T-helper 22 cell (primary cell): ENCODE measurements around the gene EVX2.

Experiments
- DNase-seq: peaks from one replicate; pipeline ENCODE4 v3.0.0-alpha.2; 2020; ENCODE audit warnings: low read depth

Gene EVX2

GRCh38 chr2:176122052-176122682, 38.4 kb upstream of the EVX2 start:
- DNase-seq = no peak

DNA sequence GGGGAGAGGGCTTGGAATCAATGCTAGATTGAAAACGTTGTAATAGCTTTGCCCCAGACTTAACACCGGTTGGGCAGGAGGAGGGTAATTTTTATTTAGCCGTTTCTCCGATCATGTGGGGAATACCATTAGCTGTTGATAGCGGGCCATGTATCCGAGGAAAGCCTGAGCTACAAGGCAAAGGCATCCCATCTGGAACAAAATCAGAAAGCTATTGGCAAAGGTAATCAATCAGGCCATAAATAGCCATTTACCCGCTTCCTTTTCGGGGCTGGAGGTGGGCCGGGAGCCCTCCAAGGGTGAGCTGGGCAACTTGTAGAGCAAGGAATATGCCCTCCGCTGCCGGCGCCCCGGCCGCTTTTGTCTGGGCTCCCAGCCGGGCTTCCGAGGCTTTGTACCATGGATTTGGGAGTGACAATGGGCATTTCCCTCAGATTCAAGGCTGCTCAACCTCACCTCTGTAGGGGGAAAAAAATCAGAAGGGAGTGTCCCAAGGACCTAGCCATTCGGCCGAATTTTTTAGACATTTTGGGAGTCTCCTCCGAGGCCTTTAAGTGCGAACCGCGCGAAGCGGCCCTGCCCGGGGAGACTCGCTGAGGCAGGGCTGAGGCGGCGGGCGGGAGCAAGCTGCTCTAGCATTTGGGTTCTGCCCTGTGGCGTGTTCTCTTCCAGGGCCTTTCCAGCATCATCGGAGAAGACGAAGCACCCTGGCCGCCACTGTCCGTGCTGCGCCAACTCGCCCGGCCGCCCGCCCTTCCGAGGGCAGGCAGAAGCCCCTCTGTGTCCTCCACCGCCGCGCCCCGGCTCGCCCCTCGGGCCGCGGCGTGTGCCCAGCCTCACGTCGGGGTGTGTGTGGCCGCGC, 37.7 kb upstream of the EVX2 start:
- no peak for DNase-seq

GRCh38 chr2:176120364-176121189, 36.8 kb upstream of the EVX2 start:
- DNase-seq = no peak

DNA sequence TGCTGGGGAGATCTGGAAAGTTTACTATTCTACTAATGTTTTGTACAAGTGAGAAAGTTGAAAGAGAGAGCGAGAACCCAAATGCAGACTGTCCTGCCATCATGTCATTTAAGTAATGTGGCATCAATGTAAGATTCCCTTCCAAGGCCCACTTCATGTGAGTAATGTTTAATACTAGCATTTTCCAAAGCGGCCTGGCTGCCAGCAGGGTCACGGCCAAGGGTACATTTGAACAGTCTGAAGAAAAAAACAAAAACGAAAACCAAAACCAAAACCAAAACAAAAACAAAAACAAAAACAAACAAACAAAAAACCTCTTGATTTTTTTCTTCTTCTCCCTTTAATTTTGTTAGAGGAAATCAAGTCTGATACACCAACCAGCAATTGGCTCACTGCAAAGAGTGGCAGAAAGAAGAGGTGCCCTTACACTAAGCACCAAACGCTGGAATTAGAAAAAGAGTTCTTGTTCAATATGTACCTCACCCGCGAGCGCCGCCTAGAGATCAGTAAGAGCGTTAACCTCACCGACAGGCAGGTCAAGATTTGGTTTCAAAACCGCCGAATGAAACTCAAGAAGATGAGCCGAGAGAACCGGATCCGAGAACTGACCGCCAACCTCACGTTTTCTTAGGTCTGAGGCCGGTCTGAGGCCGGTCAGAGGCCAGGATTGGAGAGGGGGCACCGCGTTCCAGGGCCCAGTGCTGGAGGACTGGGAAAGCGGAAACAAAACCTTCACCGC, 35.0 kb upstream of the EVX2 start:
- no peak for DNase-seq

DNA sequence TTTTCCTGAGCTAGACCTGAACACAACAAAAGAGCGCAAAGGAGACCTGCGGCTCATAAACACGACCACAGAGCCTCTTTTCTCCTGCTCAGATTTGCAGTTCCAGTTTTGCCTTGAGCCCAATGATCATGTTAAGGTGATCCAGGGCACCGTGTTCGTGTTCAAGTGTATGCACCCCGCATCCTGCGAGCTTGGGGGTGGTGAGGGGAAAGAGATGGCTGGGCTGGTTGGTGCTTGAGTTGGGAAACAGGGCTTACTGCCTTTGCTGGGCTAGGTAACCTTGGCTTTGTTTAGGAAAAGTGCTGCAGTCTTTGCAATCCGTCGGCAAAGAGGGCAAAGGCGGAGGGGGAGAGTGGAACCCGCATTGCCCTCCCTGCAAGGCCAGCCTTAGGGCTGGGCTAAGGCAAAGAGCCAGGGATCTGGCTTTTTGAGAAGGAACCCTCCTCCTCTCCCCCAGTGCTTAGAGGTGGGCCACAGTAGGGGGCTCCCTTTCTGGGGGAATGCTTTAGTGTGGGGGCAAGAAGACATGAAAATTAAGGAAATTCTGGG, 34.1 kb upstream of the EVX2 start:
- DNase-seq = no peak

DNA sequence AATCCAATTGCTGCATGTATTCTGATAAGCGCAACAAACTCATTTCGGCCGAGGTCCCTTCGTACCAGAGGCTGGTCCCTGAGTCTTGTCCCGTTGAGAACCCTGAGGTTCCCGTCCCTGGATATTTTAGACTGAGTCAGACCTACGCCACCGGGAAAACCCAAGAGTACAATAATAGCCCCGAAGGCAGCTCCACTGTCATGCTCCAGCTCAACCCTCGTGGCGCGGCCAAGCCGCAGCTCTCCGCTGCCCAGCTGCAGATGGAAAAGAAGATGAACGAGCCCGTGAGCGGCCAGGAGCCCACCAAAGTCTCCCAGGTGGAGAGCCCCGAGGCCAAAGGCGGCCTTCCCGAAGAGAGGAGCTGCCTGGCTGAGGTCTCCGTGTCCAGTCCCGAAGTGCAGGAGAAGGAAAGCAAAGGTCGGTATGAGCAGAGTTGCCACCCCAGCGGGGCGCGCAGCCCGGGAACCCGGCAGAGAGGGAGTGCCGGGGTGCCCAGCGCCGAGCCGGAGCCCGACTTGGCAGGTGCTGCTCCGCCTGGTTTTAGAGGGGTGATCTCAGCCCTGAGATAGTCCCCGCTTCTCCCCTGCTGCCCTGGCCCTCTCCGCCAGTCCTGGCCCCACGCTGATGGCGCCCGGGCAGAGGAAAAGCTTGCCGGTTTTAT, 33.5 kb upstream of the EVX2 start:
- DNase-seq = no peak

DNA sequence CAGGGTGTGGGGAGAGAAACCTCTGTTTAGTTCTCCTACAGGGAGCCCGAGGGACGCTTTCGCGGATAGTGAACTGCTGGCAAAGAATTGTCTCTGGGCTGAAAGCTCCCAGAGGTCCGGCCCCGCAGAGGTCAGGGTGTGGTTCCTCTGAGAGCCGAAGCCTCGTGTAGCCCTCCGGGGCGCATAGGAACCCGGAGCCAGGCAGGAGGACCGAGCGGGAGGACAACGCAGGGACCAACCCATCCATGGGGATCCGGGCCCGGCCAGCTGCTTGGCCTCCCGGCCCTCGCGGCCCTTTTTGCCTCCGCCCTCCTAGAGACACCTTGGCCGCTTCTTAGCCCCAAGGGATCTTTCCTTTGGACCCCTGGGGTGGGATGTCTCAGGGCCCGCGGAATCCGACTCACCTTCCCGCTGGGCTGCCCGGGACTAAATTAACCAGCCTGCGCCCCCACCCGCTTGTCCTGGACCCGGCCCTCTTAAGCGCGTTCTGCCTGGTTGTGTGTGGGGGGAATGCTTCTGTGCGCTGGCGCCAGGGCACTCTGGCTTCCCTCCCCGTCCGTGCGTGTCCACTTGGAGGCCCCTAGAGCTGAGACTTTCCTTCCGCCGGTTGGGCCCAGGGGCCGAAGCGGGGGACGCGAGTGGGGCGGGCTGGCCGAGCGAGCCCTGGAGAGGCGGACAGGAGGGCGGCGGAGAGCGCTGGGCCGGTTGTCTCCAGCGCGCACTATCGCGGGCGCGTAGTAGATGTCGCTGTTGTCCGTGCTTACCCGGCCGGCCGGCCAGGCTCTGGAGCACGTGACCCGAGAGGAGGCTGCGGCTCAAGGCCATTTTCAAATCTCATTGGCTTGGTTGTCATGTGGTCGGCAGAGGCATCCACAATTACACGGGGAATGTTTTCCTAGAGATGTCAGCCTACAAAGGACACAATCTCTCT, 32.4 kb upstream of the EVX2 start, which contains the start of gene HOXD10:
Gene HOXD10 (plus strand): TSS at position 896 of the 931 bp plus-strand sequence. CDS start 56 bp downstream, outside the sequence.
- no peak for DNase-seq

DNA sequence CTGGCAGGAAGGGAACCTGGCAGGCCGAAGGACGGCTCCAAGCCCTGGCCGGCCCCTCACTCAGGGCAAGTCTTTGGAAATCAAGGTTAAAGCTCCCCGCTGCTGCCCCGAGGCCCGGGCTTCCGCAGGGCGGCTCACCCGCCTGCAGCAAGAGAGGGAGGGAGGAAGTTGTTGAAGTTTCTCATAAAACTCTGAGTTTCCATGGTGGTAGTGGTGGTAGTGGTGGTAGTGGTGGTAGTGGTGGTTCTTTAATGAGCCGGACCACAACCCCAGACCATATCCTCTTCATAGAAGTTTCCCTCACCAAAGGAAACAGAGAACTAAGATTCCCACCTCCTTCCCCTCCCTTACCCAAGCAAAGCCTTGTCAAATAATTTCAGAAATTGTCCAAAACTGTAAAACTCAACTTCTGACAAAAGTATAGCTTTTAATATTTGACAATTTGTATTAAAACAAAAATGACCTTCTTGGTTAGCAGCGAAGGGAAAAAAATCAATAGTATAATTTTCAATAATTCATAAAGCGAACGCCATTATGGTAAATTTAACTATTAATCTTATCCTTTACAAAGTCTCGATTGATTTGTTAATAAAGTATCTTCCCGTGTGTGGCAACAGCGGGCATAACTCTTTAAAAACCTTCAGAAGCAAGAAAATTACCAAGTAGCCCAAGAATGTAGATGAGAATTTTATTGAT, 31.3 kb upstream of the EVX2 start:
- no peak for DNase-seq

GRCh38 chr2:176114120-176114929, 30.6 kb upstream of the EVX2 start:
- no peak for DNase-seq

DNA sequence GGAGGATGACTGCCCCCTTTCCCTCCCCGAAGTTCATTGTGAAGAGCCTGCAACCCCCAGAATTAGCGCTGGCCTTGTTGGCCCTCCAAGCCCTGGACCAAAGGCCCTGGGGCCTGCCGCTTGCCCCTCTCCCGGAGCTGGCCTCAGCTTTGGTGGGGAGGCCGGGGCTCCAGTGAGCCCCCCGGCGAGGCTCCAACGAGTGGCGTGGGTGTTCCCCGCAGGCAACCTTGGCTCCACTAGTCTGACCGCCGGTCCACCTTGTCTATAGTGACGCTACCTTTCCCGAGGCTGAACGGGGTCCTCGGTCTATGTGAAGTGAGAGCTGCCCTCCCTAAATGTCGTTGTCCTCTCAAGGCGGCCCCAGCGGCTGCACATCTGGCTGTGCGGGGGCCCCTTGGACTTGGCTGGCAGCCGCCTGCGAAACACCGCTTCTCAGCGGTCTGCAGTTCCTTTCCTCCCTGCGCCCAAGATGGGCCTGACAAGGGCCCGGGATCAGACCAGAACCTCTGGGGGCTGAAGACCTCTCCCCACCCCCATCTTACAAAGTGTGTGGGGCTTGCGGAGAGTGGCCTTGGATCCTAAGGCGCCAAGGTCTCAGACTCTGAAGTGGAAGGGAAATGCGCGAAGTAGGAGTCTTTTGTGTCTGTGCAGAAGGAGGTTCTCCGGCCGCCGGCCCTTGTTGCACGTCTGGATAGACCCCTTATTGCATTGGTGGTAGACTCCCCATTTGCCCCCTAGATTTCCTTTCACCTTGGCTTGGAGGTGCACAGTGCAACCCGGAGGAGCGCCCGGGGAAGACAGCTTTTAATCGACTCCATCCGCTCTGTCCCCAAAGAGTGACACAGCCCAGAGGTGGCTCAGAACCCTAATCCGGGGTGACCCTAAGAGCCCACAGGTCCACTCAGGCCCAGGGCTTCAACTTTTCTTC, 28.9 kb upstream of the EVX2 start:
- no peak for DNase-seq

- no peak for DNase-seq
These were observed 28.1 kb upstream of the EVX2 start for GRCh38 chr2:176111846-176112374.

- DNase-seq = no peak
These were observed 27.5 kb upstream of the EVX2 start for GRCh38 chr2:176111309-176111663.

DNA sequence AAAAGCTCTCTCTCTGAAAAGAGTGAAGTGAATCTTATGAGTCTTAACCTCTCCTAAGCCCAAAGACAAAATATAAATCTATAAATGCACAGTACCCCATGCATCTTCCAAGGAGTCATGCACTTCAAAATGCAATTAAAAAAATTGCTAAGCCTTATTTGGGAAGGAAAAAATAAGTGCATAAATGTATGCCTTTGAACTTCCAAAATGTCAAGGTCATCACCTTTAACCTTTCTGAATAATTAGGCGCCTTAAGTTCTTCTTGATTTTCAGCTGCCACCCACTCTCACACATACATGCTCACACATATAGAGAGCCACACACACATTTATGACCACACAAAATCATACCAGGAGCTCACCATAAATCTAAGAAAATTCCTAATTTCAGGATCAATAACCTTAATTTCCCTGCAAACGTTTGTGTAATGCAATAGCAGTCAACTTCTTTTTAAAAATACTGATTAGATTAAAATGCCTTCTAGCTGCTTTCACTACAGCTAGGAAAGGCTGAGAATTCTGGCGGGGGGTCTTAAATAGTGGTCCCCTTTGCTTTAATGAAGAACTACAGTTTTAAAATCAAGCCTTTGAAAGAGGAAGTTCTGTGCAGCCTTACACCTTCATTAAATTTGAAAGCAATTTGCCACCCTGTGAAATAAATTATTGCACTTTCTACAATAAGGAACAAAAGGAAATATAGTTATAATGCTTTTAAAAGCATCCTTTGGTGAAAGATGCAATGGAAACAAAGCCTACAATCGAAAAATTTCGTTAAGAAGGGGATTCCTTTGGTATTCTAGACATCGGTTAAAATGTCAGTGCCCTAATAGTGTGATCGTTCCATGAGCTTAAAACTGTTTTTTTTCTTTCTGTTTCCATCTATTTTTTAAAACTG, 26.9 kb upstream of the EVX2 start:
- no peak for DNase-seq

DNA sequence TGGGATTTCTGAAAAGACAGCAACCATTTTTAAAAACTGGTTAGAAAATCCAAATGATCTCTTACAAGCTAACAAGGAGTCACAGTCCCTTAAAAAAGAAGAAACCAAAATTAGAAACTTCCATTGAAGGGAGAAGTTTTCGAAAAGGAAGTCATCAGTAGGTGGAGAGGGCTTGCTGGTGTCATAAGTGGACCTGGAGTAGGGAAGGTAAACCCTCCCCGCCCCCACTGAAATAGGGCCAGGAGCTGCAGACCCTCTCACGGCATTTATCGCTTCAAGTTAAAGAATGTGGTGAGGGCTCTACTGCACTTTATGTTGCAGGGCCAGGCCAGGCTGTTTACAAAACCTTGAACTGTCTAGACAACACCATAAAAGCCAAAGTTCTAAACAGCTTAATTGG, 26.2 kb upstream of the EVX2 start:
- DNase-seq = no peak

DNA sequence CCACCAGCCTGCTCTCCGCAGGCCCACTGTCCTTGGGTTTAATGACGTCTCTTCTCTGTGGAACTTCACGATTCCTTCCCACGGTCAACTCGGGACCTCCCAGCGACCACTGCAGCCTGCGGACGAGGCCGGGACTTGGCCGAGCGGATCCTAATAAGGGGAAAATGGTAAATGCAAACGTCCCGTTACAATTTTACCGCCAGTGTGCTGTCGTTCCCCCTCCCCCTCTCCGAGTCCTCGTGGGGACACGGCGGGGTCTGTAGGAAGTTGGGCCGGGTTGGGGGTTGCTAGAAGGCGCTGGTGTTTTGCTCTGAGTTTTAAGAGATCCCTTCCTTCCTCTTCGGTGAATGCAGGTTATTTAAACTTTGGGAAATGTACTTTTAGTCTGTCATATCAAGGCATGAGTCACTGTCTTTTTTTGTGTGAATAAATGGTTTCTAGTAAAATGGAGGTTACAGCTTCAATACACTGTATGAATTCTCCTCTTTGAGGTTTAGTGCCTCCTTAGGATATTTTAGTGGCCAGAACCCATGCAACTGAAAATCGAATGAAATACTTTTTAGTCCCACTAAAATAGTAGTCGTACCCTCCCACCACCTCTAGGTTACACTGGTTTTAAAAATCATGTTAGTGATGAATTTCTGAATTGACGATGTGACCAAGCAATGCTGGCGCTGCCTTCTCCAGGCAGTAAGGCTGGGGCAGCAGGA, 25.6 kb upstream of the EVX2 start:
- DNase-seq = no peak
